Skin of body (tissue), 2 donors: Measurements from ENCODE around the gene LRIG1. TPM values are rescaled to one million over a fixed set of nuclear protein-coding genes. Genes with fewer than 3 reads are reported as not detected.

Experiments used
- DNase-seq: peaks from one replicate; lab custom pipeline; 2025; lab: John Stamatoyannopoulos, UW
- total RNA-seq: library from RNA; depleted of rRNA; stranded (reverse); fragments of >200 nt; gene quantifications from one replicate; pipeline ENCODE4 v1.2.3, GENCODE V29; 2014

LRIG1 gene
- total RNA-seq, 1 donor from 2014 or later, result 102 TPM

DNA sequence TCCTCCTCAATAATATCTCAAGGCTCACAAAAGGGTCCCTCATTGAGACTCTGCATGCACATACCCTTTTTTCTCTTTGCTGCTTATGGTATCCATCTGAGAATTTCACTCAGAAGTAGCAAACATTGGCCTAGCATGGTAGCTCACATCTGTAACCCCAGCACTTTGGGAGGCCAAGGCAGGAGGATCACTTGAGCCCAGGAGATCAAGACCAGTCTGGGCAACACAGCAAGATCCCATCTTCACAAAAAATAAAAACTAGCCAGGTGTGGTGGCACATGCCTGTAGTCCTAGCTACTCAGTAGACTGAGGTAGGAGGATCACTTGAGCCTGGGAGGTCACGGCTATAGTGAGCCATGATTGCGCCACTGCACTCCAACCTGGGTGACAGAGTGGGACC is 11.7 kb downstream of the LRIG1 start:
- no peak for DNase-seq

DNA sequence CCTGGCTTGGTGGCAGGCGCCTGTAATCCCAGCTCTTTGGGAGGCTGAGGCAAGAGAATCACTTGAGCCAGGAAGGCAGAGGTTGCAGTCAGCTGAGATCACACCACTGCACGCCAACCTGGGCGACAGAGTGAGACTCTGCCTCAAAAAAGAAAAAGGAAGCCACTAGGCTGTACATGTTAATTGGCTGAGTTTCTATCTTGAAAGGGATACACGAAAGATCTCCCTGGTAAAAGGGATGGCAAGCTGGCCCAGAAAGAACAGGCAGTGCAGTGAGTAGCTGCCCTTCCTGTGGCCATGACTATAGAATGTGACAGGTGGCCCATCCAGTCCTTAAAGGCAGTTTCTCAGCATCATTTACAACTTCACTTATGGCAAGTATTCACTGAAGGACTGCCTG is 12.3 kb downstream of the LRIG1 start:
- DNase-seq, result no peak

DNA sequence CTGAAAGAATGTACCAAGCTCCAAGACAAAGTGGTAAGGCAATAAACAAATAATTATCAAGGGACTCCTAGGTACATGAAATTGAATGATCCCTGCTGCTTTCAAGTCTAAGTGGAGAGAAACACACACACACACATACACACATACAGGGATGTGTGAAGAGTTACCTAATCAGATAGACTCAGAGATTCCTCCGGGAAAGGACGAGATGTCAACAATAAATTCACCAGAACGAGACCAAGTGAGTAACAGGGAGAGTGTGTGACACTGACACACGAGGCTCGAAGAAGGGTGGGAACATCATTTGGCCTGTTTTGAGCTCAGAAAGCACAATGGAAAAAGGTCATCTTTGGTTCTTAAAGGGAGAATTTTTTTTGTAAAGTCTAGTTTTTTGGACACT is 13.4 kb downstream of the LRIG1 start:
- peak; percentile 32 for DNase-seq

DNA sequence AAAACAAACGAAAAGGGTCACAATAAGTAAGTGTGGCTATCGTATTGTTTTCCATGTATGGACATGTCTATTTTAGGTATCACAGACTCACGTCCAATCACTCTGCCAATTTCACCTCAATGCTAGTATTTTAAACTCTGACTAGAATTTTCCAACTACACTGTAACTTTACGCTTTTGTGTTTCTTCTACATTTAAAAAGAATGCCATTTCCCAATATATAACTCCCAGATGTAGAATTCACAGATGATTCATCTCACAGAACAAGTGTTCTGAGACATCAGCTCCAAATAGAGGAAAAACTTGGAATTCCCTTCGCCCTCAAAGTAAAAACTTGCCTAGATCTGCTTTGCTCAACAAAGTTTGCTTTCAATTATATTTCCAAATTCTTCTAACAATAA is 14.2 kb downstream of the LRIG1 start:
- DNase-seq, result peak; percentile 94

DNA sequence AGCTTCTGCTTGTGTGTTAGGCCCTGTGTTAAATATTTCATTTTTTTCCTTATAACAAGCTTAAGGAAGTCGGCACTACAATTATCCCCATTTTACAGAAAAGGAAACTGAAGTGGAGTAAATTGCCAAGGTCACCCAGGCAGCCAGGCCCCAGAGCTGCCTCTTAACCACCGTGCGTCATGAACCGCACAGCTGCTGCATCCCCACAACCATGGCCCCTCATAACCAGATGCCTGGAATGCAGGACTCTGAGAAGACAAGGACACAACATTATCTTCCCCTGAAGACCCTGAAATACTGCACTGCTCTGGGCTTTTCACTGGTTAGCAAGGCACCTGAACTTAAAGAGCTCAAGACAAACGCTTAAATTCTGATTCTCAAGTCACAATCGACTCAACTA is 14.6 kb downstream of the LRIG1 start:
- DNase-seq, result peak; percentile 80

DNA sequence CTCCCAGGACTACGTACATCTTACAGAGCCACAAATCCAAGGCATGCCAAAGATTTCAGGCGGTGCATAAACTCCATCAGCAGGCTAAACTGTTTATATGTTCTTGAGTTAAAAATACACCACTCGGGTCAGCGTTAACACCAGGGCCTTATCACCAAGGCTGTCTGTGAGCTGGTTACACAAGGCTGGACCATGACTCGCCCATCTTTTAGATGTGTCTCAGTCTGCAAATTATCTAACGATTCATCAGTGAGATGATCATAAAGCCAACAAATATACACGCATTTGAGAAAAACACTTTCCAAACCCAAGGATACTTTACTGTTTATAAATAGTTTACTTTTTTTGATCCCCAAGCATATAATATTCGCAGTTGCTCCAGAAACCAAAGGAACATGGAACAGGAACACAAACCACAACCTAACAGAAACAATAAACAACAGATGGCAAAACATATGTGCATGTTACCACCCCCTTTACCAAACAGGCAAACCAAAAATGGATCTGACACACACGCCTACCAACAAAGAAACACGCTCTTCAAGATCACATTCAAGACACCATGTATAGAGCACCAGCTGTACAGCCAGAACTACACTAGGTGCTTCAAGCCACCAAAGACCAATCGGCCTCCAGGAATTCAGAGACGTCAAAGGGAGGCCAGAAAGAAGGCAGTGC is 15.4 kb downstream of the LRIG1 start:
- peak; percentile 48 for DNase-seq

DNA sequence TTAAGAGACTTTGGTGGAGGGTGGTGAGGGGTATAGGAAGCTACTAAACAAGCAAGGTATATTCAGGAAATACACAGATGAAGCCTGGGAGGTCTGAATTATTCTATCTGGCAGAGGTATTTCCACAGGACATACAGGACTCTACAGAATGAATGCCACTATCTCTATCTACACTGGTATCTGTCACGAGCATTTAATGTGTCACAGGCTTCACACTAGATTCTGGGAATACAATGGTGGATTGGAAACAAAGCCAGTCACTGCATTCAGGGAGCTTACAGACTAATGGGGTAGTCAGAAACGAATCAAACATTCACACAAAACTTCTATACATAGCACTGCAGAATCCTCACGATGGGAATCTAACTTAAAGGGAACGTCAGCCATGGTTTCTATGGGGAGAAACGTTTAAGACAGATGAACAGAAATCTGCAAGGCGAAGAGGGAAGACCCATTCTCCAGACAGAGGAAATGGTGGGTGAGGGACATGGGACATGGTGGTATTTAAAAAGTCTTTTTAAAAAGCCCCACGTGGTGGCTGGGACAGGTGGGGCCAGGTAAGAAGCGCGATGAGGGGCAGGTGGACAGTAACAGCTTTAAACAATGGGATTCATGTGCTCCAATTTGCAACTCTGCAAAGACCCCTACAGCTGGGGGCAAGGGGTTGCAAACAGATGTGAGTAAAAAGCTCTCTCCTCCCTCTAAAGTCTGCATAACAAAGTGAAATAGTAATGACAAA is 16.5 kb downstream of the LRIG1 start:
- no peak for DNase-seq

DNA sequence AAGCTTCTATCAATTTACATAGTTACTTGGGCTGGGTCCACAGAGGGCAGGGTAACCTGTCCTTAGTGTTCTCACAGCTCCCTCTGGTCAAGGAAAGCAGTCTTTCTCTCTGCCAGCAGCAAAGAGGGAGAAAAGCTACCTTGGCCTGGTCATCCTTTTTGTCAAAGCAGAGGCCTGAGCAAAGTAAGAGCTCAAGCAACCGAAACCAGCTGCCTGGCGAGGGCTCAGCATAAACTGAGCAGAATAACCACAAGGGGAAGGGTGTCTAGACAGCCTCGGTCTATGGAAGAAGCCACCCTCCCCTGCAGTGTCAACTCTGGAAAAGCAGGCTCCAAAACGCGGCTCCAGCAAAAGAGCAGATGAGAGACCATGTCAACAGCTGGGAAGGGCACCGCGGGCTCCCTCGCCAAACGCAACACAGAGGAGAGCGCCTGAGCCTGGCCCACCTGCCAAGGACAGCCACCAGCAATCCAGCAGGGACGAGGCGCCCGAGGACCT is 17.4 kb downstream of the LRIG1 start:
- DNase-seq, result no peak

DNA sequence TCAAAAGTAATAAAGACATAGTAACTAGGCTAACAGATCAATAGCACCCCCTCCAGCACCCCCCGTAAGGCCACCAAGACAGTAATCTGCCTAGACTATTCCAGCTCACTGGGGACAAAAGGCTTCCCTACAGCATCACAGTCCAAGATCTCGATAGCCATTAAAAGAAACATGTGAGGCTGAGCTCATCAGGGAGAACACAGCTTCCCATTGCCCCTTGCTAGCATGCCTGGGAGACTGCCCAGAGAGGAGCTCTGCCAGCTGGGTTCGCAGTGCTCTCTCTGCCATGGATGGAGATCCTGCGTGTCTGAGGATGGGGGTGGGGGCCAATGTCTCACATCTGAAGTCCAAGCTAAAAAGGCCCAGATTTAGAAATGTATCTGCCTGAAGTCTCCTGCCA is 17.8 kb downstream of the LRIG1 start:
- DNase-seq, result no peak

DNA sequence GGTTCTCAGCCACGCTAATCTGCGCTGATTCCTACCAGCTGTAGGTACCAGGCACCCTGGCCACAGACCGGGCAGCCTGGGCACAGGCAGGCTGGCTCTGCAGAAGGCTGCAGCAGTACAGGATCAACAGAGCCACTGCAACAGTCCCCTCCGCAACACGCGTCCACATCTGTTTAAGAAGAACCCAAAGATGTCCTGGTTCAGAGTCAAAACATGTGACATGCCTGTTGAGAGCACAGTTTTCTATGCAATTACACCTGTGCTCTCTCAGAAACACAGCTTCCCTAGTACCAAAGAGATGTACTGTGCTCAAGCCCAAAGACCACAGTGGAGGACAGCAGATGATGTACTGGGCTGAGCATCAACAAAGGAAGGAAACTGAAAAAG is 18.8 kb downstream of the LRIG1 start:
- DNase-seq, result no peak

DNA sequence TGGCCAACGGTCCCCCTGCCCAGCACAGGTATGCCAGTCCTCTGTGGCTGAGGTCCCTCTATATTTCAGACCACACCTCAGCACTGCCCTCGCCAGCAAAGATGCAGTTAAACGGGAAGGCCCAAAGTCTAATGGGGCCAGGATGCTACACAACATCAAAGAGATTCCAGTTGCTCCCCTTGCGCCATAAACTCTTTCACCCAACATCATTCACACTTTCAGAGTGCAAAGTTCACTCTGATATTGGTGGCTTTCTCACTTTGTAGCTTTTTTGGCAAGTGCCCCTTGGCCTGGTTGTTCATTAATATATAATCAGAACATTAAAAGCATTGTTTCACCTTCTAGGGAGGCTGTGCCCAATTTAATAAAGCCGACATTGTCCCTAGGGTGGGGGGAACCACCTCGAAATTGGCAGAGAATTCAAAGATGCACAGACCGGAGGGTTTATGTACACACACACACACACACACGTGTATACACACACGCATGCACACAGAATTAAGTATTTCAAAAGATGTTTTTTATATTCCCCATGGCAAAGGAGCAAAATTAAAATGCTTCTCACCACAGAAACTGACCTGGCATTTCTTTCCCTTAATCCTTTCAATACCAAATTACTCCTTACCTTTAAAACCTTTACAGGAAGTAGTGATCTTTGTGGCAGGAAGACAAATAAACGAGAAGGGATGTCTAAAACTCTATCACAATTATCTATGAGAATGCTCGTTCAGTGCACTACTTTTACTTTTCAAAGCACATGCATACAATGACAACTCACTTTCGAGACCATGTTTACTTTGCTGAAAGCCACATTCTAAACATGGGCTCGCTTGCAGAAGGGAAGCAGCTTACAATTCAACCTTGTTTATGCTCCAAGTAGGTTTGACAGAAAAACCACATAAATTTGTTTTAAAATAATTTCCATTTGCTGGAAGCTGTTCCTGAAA is 19.5 kb downstream of the LRIG1 start:
- no peak for DNase-seq

DNA sequence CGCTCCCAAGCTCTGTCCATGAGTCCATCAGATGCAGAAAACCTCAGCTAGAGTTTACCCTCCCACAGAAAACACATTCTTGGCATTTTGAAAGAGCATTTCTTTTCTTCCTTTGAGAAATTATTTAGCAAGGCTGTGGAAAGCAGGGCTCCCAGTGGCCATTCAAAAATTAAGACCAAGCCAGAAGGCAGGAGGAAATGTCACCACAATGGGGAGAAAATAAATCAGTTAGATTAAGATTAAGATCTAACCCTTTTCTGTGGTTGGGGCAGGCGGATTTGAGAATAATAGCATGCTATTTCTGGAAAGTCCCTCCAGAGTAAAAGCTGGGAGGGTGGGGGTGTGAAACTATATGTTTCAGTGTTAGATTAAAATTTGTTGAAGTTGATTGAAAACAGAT is 20.2 kb downstream of the LRIG1 start:
- peak; percentile 39 for DNase-seq

DNA sequence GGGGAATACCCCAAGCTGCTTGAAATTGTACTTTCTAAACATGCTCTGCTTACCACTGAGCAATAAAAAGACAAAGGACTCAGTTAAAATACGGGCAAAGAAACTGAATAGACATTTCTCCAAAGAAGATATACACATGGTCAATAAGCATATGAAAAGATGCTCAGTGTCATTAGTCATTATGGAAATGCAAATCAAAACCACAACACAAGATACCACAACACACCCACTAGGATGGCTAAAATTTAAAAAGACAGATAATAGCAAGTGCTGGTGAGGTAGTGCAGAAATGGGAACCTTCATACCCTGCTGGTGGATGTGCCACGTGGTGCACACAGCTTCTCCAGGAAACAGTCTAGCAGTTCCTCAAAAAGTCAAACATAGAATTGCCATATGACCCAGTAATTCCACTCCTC is 21.3 kb downstream of the LRIG1 start:
- DNase-seq, result no peak

DNA sequence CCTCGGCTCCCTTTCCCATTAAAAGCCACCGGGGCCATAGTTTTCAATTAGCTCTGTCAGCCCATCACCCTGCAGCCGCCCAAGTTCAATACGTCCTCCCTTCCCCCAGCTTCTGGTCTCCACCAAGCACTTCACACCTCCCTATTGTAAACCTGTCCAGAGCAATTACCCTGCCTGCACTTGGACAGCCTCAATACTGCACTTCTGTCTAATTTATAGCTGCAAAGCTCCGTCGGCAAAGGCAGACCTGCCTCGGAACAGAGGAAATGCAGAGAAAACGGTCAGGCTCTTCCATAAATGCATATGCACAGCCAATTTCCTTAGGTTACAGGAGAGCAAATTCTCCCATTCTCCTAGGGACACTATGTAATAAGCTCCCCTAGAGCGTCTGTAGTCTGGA is 21.9 kb downstream of the LRIG1 start:
- DNase-seq, result no peak

DNA sequence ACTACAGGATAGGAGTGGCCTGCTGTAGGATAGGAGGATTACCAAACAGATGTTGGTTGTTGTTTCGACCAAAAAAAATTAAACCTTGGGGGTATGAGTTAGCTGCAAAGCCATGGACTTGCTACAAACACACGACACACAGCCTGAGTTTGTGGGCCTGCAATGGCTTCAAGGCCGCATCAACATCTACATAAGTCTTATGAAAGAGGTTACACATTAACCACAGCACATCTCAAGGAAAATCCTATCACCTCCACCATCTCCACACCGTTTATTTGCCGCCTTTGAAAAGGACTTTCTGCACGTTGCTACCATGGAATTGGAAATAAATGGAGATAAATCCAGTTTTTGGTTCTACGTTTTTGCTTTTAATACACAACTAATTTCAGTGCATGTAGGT is 23.0 kb downstream of the LRIG1 start:
- no peak for DNase-seq

DNA sequence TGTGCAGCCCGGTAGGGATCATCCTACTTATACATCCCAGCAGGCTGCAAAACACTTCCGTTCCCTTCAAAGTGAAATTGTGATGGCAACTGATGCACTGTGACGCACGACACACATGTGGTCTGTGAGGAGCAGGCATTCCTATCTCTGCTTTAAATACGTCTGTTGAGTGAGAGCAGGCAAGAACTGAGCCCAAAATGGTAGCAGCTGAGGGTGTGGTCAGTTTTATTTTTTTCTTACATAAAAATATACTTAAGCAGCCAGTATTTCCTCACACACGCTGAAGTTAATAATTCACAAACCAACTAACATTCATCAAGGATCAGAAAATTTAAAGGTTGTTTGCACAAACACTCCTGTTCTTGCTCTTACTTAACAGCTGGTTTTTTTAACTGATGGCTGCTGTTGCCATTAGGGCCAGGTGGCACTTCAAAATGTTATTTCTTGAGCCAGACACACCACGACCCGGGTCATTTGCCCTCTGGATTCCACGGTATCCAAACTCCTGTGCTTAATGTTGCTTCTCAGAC is 23.9 kb downstream of the LRIG1 start:
- DNase-seq, result peak; percentile 60

DNA sequence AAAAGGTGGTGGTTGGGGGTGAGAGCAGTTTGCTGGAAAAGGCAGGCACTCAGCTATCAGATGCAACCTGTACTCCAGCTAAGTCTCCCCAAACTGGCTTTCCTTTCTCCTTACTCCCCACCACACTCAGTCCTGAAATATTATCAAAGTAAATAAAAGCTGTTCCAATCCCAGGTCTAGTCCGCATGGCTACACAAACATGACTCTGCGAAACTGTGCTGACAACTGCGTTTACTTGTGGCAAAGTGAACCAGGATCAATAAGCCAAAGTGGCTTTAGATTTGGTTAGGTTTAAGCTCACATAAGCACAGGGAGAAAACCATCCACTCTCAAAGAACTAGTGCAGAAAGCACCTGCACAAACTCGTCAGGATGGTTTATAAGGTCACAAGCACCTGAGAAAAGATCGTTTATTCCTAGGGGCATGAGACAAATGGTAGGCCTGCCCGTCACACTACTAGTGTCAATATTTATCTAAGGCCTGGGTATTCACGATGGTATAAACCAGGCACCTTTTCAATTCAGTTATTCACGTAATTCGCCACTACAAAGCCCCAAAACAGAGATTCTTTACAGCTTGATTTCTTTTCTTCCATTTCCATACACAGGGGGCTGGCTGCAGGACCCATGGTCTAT is 25.3 kb downstream of the LRIG1 start:
- no peak for DNase-seq

DNA sequence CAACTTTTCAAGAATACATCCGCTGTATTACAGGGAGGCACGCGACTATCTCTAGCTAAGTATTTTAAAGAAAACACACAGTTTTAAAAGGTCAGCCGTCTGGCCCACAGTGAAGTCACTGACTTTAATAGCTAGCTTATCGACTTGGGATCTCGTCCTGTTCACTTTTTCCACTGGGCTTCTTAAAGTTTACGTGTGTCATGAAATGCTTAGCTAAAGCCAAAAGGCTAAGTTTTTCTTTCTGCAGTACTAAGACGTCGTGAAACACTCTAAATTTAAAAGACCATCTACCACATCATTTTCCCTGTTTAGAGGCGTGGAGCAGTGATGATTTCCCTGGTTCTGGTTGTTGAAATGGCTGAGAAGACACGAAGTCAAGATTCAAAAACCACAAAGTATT is 27.1 kb downstream of the LRIG1 start:
- DNase-seq, result peak; percentile 53

DNA sequence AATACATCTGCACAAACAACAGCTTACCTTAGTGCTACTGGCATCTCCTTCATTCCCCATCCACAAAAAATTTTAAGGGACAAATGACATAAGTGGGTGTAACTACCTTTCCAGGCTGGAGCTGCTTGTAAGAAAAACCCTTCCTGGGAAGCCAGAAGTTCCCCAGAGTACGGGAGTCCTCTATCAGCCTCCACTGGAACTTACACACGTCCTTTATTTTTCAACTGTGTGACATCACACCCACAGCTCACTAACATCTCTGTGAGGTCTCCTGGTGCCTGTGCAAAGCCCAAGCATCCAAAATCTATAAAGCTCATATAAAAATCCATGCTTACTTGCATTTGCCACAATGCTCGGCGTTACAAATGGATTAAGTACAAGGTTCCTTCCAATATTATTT is 27.6 kb downstream of the LRIG1 start:
- DNase-seq, result no peak

DNA sequence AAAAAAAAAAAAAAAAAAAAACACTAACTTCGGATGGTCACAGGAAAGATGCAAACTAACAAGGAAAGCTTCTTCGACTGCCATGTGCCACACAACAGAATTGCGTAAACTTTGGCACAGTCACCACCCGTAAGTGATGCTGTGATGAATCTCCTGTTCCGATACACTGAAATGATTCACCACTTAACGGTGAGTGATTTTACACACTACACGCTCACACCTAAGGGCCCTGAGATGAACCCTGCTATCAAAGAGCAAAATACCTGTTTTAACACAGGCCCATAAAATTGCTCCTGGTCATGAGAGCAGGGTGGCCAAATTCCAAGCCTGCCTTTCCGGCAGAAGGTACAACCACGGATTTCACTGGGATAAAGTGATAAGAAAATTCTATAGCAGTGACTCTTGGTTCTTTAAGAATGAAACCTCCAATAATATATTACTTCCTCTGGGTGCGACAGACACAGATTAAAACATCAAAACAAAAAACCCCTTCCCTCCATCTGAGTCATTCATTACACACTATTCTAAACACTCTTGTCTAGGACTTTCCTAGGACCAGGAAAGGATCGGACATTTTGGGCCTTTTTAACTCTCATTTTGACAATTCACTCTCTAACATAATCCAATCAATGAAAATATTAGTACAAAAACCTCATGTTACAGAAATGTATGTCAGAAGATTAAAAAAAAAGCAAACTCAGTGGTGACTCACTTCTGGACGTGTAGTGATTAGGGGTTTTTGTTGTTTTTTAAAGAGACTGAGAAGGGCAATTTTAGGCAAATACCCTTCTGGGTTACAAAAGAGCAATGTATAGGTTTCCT is 28.3 kb downstream of the LRIG1 start:
- DNase-seq, result no peak
